ENCODE results near the gene DDA1.

DDA1 gene

DNA sequence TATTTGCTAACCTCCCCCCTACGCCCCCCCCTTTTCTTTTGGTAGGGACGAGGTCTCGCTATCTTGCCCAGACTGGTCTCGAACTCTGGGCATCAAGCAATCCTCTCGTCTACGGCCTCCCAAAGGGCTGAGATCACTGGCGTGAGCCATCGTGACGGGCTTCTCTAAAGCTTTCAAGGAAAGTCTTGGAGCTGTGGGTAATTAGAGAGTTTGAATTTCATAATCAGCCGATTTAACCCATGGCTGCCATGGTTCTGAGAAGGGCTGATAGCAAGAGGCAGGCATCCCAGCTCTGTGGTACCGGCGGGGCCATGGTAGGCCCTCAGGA is 5.5 kb upstream of the DDA1 start:
- ChIA-PET CTCF (interaction anchor here (0.7 to 1.6 kb wide), 5 partner anchors 11 to 44 kb away, joined by 3 to 8 read pairs (median 5); no protein-coding TSS in a partner anchor), POLR2A (interaction anchor here (0.9 to 1.5 kb wide), 3 partner anchors 9 to 88 kb away, joined by 3 read pairs; partner anchors contain the start of gene USE1)
- Histone ChIP-seq H3K36me3 (ENCODE audit: control insufficient read depth in 2 of 2, insufficient read depth in 1 of 2, low read length in 2 of 2) (peaks cover 0 to 18% of the 10 kb centered on the region in 2 experiments; a peak in 2 of 3 replicates), H3K4me3 (ENCODE audit: low read depth, low read length) (no peak overlapping the region), H3K9me3 (ENCODE audit: control insufficient read depth, insufficient read depth, low read depth, low read length) (no peaks in the 10 kb centered on the region), H3K4me1 (ENCODE audit: control insufficient read depth, insufficient read depth, low read length) (peaks cover 3% of the 10 kb centered on the region), H3K27ac (ENCODE audit: extremely low read depth, low read depth, low read length) (peak overlapping the region; percentile 21; the same call in 1 of the 2 replicates)
- TF ChIP-seq ZNF266 (tag by site-specific recombination; IDR thresholded peaks at IDR 0.05; ENCODE audit: low read depth) = no peak
- TF ChIP-seq SCRT2 (tag by site-specific recombination; IDR thresholded peaks at IDR 0.05) = no peak
- TF ChIP-seq ZNF48 (tag by site-specific recombination; IDR thresholded peaks at IDR 0.05) = no peak
- TF ChIP-seq, protein P1, sequence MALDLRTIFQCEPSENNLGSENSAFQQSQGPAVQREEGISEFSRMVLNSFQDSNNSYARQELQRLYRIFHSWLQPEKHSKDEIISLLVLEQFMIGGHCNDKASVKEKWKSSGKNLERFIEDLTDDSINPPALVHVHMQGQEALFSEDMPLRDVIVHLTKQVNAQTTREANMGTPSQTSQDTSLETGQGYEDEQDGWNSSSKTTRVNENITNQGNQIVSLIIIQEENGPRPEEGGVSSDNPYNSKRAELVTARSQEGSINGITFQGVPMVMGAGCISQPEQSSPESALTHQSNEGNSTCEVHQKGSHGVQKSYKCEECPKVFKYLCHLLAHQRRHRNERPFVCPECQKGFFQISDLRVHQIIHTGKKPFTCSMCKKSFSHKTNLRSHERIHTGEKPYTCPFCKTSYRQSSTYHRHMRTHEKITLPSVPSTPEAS (tag by site-specific recombination; IDR thresholded peaks at IDR 0.05) = no peak
- TF ChIP-seq ZNF830 (tag by site-specific recombination; IDR thresholded peaks at IDR 0.05; ENCODE audit: low read depth) = no peak
- no peak for TF ChIP-seq ZBTB8A (tag by site-specific recombination; IDR thresholded peaks at IDR 0.05)
- TF ChIP-seq, protein P2, sequence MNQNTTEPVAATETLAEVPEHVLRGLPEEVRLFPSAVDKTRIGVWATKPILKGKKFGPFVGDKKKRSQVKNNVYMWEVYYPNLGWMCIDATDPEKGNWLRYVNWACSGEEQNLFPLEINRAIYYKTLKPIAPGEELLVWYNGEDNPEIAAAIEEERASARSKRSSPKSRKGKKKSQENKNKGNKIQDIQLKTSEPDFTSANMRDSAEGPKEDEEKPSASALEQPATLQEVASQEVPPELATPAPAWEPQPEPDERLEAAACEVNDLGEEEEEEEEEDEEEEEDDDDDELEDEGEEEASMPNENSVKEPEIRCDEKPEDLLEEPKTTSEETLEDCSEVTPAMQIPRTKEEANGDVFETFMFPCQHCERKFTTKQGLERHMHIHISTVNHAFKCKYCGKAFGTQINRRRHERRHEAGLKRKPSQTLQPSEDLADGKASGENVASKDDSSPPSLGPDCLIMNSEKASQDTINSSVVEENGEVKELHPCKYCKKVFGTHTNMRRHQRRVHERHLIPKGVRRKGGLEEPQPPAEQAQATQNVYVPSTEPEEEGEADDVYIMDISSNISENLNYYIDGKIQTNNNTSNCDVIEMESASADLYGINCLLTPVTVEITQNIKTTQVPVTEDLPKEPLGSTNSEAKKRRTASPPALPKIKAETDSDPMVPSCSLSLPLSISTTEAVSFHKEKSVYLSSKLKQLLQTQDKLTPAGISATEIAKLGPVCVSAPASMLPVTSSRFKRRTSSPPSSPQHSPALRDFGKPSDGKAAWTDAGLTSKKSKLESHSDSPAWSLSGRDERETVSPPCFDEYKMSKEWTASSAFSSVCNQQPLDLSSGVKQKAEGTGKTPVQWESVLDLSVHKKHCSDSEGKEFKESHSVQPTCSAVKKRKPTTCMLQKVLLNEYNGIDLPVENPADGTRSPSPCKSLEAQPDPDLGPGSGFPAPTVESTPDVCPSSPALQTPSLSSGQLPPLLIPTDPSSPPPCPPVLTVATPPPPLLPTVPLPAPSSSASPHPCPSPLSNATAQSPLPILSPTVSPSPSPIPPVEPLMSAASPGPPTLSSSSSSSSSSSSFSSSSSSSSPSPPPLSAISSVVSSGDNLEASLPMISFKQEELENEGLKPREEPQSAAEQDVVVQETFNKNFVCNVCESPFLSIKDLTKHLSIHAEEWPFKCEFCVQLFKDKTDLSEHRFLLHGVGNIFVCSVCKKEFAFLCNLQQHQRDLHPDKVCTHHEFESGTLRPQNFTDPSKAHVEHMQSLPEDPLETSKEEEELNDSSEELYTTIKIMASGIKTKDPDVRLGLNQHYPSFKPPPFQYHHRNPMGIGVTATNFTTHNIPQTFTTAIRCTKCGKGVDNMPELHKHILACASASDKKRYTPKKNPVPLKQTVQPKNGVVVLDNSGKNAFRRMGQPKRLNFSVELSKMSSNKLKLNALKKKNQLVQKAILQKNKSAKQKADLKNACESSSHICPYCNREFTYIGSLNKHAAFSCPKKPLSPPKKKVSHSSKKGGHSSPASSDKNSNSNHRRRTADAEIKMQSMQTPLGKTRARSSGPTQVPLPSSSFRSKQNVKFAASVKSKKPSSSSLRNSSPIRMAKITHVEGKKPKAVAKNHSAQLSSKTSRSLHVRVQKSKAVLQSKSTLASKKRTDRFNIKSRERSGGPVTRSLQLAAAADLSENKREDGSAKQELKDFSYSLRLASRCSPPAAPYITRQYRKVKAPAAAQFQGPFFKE (tag by site-specific recombination; IDR thresholded peaks at IDR 0.05; ENCODE audit: borderline replicate concordance) = no peak
- TF ChIP-seq ZNF211 (tag by site-specific recombination; IDR thresholded peaks at IDR 0.05; ENCODE audit: low read depth) = no peak
- no peak for TF ChIP-seq ZNF157 (tag by site-specific recombination; IDR thresholded peaks at IDR 0.05)
- TF ChIP-seq, protein P3, sequence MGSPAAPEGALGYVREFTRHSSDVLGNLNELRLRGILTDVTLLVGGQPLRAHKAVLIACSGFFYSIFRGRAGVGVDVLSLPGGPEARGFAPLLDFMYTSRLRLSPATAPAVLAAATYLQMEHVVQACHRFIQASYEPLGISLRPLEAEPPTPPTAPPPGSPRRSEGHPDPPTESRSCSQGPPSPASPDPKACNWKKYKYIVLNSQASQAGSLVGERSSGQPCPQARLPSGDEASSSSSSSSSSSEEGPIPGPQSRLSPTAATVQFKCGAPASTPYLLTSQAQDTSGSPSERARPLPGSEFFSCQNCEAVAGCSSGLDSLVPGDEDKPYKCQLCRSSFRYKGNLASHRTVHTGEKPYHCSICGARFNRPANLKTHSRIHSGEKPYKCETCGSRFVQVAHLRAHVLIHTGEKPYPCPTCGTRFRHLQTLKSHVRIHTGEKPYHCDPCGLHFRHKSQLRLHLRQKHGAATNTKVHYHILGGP (tag by site-specific recombination; IDR thresholded peaks at IDR 0.05) = no peak
- TF ChIP-seq, protein P4, sequence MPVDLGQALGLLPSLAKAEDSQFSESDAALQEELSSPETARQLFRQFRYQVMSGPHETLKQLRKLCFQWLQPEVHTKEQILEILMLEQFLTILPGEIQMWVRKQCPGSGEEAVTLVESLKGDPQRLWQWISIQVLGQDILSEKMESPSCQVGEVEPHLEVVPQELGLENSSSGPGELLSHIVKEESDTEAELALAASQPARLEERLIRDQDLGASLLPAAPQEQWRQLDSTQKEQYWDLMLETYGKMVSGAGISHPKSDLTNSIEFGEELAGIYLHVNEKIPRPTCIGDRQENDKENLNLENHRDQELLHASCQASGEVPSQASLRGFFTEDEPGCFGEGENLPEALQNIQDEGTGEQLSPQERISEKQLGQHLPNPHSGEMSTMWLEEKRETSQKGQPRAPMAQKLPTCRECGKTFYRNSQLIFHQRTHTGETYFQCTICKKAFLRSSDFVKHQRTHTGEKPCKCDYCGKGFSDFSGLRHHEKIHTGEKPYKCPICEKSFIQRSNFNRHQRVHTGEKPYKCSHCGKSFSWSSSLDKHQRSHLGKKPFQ (tag by site-specific recombination; IDR thresholded peaks at IDR 0.05) = no peak

DNA sequence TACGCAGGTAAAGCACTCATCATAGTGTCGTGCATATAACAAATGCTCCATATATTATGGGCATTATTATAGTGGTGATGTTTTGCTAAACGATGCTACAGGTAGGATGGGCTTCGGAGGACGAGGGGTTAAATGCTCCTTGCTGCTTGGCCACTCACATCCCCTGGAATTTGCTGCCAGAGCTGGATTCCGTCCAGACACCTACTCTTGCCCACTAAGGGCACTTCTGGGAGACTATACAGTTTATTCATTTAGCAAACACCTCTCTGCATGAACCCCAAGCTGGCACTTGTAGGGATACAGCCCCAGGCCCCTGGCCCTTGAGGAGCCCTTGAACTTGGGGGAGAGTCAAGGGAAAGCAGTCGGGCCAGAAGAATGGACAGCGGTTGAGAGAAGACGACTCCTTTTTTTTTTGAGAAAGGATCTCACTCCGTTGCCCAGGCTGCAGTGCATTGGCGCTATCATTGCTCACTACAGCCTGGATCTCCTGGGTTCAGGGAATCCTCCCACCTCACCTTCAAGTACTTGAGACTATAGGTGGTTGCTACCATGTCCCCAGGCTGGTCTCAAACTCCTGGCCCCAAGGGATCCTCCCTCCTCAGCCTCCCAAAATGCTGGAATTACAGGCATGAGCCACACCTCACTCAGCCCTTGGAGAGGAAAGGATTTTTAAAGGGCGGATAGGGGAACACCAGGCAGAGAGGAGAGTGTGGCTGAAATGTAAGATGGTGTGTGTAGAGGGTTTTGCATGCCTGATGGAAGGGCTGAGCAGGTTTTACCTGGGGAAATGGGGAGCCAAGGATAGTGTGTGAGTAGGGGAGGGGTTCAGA is 4.8 kb upstream of the DDA1 start:
- H3K27ac ChIP-seq (ENCODE audit: extremely low read depth, low read depth, low read length) = no peak overlapping the region
- TF ChIP-seq, protein P5, sequence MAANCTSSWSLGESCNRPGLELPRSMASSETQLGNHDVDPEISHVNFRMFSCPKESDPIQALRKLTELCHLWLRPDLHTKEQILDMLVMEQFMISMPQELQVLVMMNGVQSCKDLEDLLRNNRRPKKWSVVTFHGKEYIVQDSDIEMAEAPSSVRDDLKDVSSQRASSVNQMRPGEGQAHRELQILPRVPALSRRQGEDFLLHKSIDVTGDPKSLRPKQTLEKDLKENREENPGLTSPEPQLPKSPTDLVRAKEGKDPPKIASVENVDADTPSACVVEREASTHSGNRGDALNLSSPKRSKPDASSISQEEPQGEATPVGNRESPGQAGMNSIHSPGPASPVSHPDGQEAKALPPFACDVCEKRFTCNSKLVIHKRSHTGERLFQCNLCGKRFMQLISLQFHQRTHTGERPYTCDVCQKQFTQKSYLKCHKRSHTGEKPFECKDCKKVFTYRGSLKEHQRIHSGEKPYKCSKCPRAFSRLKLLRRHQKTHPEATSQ (tag by site-specific recombination; IDR thresholded peaks at IDR 0.05) = no peak
- TF ChIP-seq ZBTB21 (tag by site-specific recombination; IDR thresholded peaks at IDR 0.05) = no peak
- TF ChIP-seq ZNF626 (tag by site-specific recombination; IDR thresholded peaks at IDR 0.05) = no peak
- TF ChIP-seq ZBTB17 (tag by site-specific recombination; IDR thresholded peaks at IDR 0.05) = no peak
- no peak for TF ChIP-seq ZNF169 (tag by site-specific recombination; IDR thresholded peaks at IDR 0.05)
- TF ChIP-seq ZNF426 (tag by site-specific recombination; IDR thresholded peaks at IDR 0.05) = no peak
- peak; percentile 90 for TF ChIP-seq ZNF16 (tag by site-specific recombination; IDR thresholded peaks at IDR 0.05; ENCODE audit: low read depth)
- TF ChIP-seq ZNF366 (tag by site-specific recombination; conservative IDR thresholded peaks at IDR 0.05) = no peak
- TF ChIP-seq ZNF274 (IDR thresholded peaks at IDR 0.05; ENCODE audit: low read length) = no peak
- no peak for TF ChIP-seq ZNF274 (tag by site-specific recombination; IDR thresholded peaks at IDR 0.05; ENCODE audit: borderline replicate concordance)
- peak; percentile 68 for TF ChIP-seq SCRT2 (tag by site-specific recombination; IDR thresholded peaks at IDR 0.05)
- no peak for TF ChIP-seq HOXC10 (CRISPR knock-in tag; IDR thresholded peaks at IDR 0.05)

More for the DNA sequence above, 4.8 kb upstream of the DDA1 start:
- POLR2A ChIA-PET = interaction anchor here (0.5 to 2.8 kb wide), 19 partner anchors 8 to 1013 kb away, joined by 3 to 28 read pairs (median 4); partner anchors contain the start of genes BABAM1, NR2F6 and USE1
- H3K36me3 ChIP-seq (ENCODE audit: control insufficient read depth in 2 of 2, insufficient read depth in 1 of 2, low read length in 2 of 2) = peaks cover 0 to 18% of the 10 kb centered on the region in 2 experiments; a peak in 1 of 3 replicates
- no peaks in the 10 kb centered on the region for H3K9me3 ChIP-seq (ENCODE audit: control insufficient read depth, insufficient read depth, low read depth, low read length)
- H3K4me3 ChIP-seq (ENCODE audit: low read depth, low read length) = no peak overlapping the region
- CTCF ChIA-PET = interaction anchor here (0.5 to 1.7 kb wide), 17 partner anchors 8 to 969 kb away, joined by 3 to 9 read pairs (median 4); partner anchors contain the start of genes ANO8 and IQCN
- peaks cover 3% of the 10 kb centered on the region for H3K4me1 ChIP-seq (ENCODE audit: control insufficient read depth, insufficient read depth, low read length)

Data from HEK293 (cell line).